Measurements from ENCODE around the gene ADAMTS12.

Gene ADAMTS12

DNA sequence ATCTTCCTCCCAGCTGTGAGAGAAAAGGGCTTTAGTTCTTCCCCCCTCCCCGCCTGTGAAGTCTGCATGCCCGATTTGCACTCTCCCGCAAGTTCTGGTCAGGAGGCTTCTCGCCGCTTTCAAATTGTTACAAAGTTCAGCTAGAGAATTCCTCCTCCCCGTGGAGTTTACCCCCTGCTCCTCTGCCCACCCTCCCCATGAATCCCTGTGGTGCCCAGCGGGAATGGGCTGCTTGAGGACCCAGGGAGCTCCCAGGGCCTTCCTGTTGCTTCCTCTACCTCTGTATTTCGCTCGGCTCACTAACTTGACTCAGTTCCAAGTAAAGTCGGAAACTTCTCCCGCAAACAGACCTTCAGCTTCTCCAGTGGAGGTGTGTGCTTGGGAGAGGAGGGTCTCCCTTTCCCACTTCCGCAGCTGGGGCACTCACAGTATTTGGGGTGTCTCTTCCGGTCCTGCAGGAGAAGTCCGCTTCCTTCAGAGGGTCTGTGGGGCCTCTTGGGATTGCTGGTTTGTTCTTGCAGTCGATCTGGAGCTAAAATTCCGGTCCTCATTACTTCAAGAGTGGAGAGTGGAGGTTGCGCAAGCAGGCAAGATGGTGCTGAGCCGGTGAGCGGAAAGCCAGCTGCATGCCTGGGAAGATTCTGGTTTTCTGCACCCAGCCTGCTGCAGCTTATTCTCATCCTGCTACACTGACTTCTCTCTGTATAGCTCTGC lies 97.8 kb downstream of the ADAMTS12 start:
- H3K4me1 ChIP-seq (ENCODE audit: control insufficient read depth in 2 of 2, insufficient read depth in 2 of 2, low read length in 2 of 2): no peaks in the 10 kb centered on the region
- no peaks in the 10 kb centered on the region for H3K9me3 ChIP-seq (ENCODE audit: control insufficient read depth in 2 of 2, low read length in 2 of 2)
- H3K27ac ChIP-seq (ENCODE audit: low read depth in 2 of 2, low read length in 2 of 2): no peak overlapping the region
- no peak overlapping the region for H3K9ac ChIP-seq (ENCODE audit: low read depth in 1 of 2, low read length in 2 of 2)
- no peaks in the 10 kb centered on the region for H3K36me3 ChIP-seq (ENCODE audit: control insufficient read depth in 2 of 2, insufficient read depth in 2 of 2, low read length in 2 of 2)
- no peaks in the 10 kb centered on the region for H3K27me3 ChIP-seq (ENCODE audit: control insufficient read depth in 2 of 2, insufficient read depth in 2 of 2, low read length in 2 of 2)
- H3K4me3 ChIP-seq (ENCODE audit: low read length in 2 of 2): no peak overlapping the region

- H3K4me1 ChIP-seq (ENCODE audit: control insufficient read depth in 2 of 2, insufficient read depth in 2 of 2, low read length in 2 of 2): no peaks in the 10 kb centered on the region
- no peaks in the 10 kb centered on the region for H3K9me3 ChIP-seq (ENCODE audit: control insufficient read depth in 2 of 2, low read length in 2 of 2)
- no peak overlapping the region for H3K9ac ChIP-seq (ENCODE audit: low read depth in 1 of 2, low read length in 2 of 2)
- no peak overlapping the region for H3K4me3 ChIP-seq (ENCODE audit: low read length in 2 of 2)
- H3K36me3 ChIP-seq (ENCODE audit: control insufficient read depth in 2 of 2, insufficient read depth in 2 of 2, low read length in 2 of 2): no peaks in the 10 kb centered on the region
- no peak overlapping the region for H3K27ac ChIP-seq (ENCODE audit: low read depth in 2 of 2, low read length in 2 of 2)
- H3K27me3 ChIP-seq (ENCODE audit: control insufficient read depth in 2 of 2, insufficient read depth in 2 of 2, low read length in 2 of 2): no peaks in the 10 kb centered on the region
Measured at GRCh38 chr5:33793276-33793675, 98.5 kb downstream of the ADAMTS12 start.

DNA sequence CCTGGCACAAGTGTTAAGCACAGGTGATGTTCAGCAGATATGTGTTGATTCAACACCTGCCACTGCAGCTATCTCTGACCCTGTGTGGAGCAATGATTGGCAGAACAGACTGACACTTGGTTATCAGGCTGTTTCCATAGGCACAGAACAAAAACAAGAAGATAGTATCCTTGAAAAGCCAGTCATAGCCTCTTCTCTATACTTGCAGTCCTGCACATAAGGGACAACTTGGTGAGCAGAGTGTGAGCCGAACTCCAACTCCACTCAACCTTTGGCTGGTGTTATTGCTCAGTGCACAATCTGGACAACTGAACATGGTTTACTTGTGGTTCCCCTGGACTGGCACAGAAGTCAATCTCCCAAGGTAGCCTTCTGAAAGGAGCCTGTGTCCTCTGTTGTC lies 99.2 kb downstream of the ADAMTS12 start:
- Histone ChIP-seq H3K27me3 (ENCODE audit: control insufficient read depth in 2 of 2, insufficient read depth in 2 of 2, low read length in 2 of 2) (no peaks in the 10 kb centered on the region), H3K4me3 (ENCODE audit: low read length in 2 of 2) (no peak overlapping the region), H3K27ac (ENCODE audit: low read depth in 2 of 2, low read length in 2 of 2) (no peak overlapping the region)

DNA sequence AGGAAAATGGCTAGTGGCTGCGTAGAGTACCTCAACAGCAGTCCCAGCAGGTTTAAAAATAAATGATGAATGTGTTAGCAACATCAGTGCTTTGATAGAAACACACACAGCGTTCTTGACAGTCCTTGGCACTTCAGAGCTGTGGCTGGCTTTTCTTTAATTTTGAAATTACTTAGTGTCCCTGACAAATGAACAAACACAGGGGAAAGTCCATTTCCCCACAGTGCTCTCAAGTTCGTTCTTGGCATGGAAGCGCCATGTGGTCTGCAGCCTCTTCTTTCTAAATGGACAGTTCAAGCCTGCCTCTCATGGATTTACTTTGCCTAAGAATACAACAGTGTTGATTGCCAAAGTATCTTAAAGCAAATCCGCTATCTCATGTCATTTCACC lies 102.2 kb downstream of the ADAMTS12 start:
- no peaks in the 10 kb centered on the region for H3K9me3 ChIP-seq (ENCODE audit: control insufficient read depth in 2 of 2, low read length in 2 of 2)
- H3K4me1 ChIP-seq (ENCODE audit: control insufficient read depth in 2 of 2, insufficient read depth in 2 of 2, low read length in 2 of 2): no peaks in the 10 kb centered on the region
- H3K27me3 ChIP-seq (ENCODE audit: control insufficient read depth in 2 of 2, insufficient read depth in 2 of 2, low read length in 2 of 2): no peaks in the 10 kb centered on the region
- no peaks in the 10 kb centered on the region for H3K36me3 ChIP-seq (ENCODE audit: control insufficient read depth in 2 of 2, insufficient read depth in 2 of 2, low read length in 2 of 2)
- no peak overlapping the region for H3K4me3 ChIP-seq (ENCODE audit: low read length in 2 of 2)
- no peak overlapping the region for H3K27ac ChIP-seq (ENCODE audit: low read depth in 2 of 2, low read length in 2 of 2)
- no peak overlapping the region for H3K9ac ChIP-seq (ENCODE audit: low read depth in 1 of 2, low read length in 2 of 2)

More for the DNA sequence above, 99.2 kb downstream of the ADAMTS12 start:
- no peaks in the 10 kb centered on the region for H3K36me3 ChIP-seq (ENCODE audit: control insufficient read depth in 2 of 2, insufficient read depth in 2 of 2, low read length in 2 of 2)
- no peaks in the 10 kb centered on the region for H3K9me3 ChIP-seq (ENCODE audit: control insufficient read depth in 2 of 2, low read length in 2 of 2)
- H3K4me1 ChIP-seq (ENCODE audit: control insufficient read depth in 2 of 2, insufficient read depth in 2 of 2, low read length in 2 of 2): no peaks in the 10 kb centered on the region
- no peak overlapping the region for H3K9ac ChIP-seq (ENCODE audit: low read depth in 1 of 2, low read length in 2 of 2)

GRCh38 chr5:33788922-33789566 lies 102.7 kb downstream of the ADAMTS12 start:
- no peaks in the 10 kb centered on the region for H3K27me3 ChIP-seq (ENCODE audit: control insufficient read depth in 2 of 2, insufficient read depth in 2 of 2, low read length in 2 of 2)
- H3K4me1 ChIP-seq (ENCODE audit: control insufficient read depth in 2 of 2, insufficient read depth in 2 of 2, low read length in 2 of 2): no peaks in the 10 kb centered on the region
- H3K4me3 ChIP-seq (ENCODE audit: low read length in 2 of 2): no peak overlapping the region
- H3K36me3 ChIP-seq (ENCODE audit: control insufficient read depth in 2 of 2, insufficient read depth in 2 of 2, low read length in 2 of 2): no peaks in the 10 kb centered on the region
- H3K27ac ChIP-seq (ENCODE audit: low read depth in 2 of 2, low read length in 2 of 2): no peak overlapping the region
- H3K9ac ChIP-seq (ENCODE audit: low read depth in 1 of 2, low read length in 2 of 2): no peak overlapping the region
- H3K9me3 ChIP-seq (ENCODE audit: control insufficient read depth in 2 of 2, low read length in 2 of 2): no peaks in the 10 kb centered on the region

DNA sequence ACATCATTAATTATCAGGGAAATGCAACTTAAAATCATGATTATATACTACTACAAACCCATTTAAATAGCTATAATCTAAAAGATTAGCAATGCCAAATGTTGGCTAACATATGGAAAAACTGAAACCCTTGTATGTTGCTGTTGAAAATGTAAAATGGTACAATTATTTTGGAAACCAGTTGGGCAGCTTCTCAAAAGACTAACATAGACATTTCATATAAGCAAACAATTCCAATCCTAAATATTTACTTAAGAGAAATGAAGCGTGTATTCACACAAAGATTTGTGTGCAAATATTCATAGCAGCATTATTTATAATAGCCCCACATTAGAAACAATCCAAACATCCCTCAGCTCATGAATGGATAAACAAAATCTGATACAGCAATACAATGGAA lies 106.2 kb downstream of the ADAMTS12 start:
- Histone ChIP-seq H3K9ac (ENCODE audit: low read depth in 1 of 2, low read length in 2 of 2) (no peak overlapping the region), H3K27ac (ENCODE audit: low read depth in 2 of 2, low read length in 2 of 2) (no peak overlapping the region), H3K36me3 (ENCODE audit: control insufficient read depth in 2 of 2, insufficient read depth in 2 of 2, low read length in 2 of 2) (no peaks in the 10 kb centered on the region), H3K9me3 (ENCODE audit: control insufficient read depth in 2 of 2, low read length in 2 of 2) (no peaks in the 10 kb centered on the region), H3K27me3 (ENCODE audit: control insufficient read depth in 2 of 2, insufficient read depth in 2 of 2, low read length in 2 of 2) (no peaks in the 10 kb centered on the region), H3K4me1 (ENCODE audit: control insufficient read depth in 2 of 2, insufficient read depth in 2 of 2, low read length in 2 of 2) (no peaks in the 10 kb centered on the region), H3K4me3 (ENCODE audit: low read length in 2 of 2) (no peak overlapping the region)

DNA sequence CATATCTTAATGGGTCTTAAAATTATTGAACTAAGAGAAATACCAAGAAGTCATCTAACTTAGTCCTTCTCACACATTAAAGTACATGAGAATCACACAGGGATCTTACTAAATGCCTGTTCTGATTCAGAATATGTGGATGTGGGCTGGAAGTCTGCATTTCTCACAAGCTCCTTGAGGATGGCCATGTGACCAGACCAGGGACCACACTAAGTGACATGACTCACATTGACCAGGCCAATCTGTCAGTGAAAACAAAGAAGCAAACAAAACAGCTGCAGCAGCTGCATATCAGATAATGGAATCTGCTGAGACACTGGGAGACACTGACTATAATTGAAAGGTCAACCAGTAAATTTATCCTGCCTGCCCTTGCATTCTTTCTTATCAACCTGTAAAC lies 110.5 kb downstream of the ADAMTS12 start:
- no peaks in the 10 kb centered on the region for H3K36me3 ChIP-seq (ENCODE audit: control insufficient read depth in 2 of 2, insufficient read depth in 2 of 2, low read length in 2 of 2)
- no peak overlapping the region for H3K27ac ChIP-seq (ENCODE audit: low read depth in 2 of 2, low read length in 2 of 2)
- H3K9me3 ChIP-seq (ENCODE audit: control insufficient read depth in 2 of 2, low read length in 2 of 2): no peaks in the 10 kb centered on the region
- no peak overlapping the region for H3K9ac ChIP-seq (ENCODE audit: low read depth in 1 of 2, low read length in 2 of 2)
- no peaks in the 10 kb centered on the region for H3K4me1 ChIP-seq (ENCODE audit: control insufficient read depth in 2 of 2, insufficient read depth in 2 of 2, low read length in 2 of 2)
- no peaks in the 10 kb centered on the region for H3K27me3 ChIP-seq (ENCODE audit: control insufficient read depth in 2 of 2, insufficient read depth in 2 of 2, low read length in 2 of 2)
- no peak overlapping the region for H3K4me3 ChIP-seq (ENCODE audit: low read length in 2 of 2)

GRCh38 chr5:33776151-33776660 lies 115.6 kb downstream of the ADAMTS12 start:
- H3K9me3 ChIP-seq (ENCODE audit: control insufficient read depth in 2 of 2, low read length in 2 of 2): no peaks in the 10 kb centered on the region
- no peaks in the 10 kb centered on the region for H3K27me3 ChIP-seq (ENCODE audit: control insufficient read depth in 2 of 2, insufficient read depth in 2 of 2, low read length in 2 of 2)
- no peak overlapping the region for H3K4me3 ChIP-seq (ENCODE audit: low read length in 2 of 2)
- no peaks in the 10 kb centered on the region for H3K4me1 ChIP-seq (ENCODE audit: control insufficient read depth in 2 of 2, insufficient read depth in 2 of 2, low read length in 2 of 2)
- no peak overlapping the region for H3K27ac ChIP-seq (ENCODE audit: low read depth in 2 of 2, low read length in 2 of 2)
- no peaks in the 10 kb centered on the region for H3K36me3 ChIP-seq (ENCODE audit: control insufficient read depth in 2 of 2, insufficient read depth in 2 of 2, low read length in 2 of 2)
- H3K9ac ChIP-seq (ENCODE audit: low read depth in 1 of 2, low read length in 2 of 2): no peak overlapping the region

GRCh38 chr5:33774341-33774740 lies 117.4 kb downstream of the ADAMTS12 start:
- Histone ChIP-seq H3K4me1 (ENCODE audit: control insufficient read depth in 2 of 2, insufficient read depth in 2 of 2, low read length in 2 of 2) (no peaks in the 10 kb centered on the region), H3K4me3 (ENCODE audit: low read length in 2 of 2) (no peak overlapping the region), H3K9ac (ENCODE audit: low read depth in 1 of 2, low read length in 2 of 2) (no peak overlapping the region), H3K27me3 (ENCODE audit: control insufficient read depth in 2 of 2, insufficient read depth in 2 of 2, low read length in 2 of 2) (no peaks in the 10 kb centered on the region), H3K9me3 (ENCODE audit: control insufficient read depth in 2 of 2, low read length in 2 of 2) (no peaks in the 10 kb centered on the region), H3K27ac (ENCODE audit: low read depth in 2 of 2, low read length in 2 of 2) (no peak overlapping the region), H3K36me3 (ENCODE audit: control insufficient read depth in 2 of 2, insufficient read depth in 2 of 2, low read length in 2 of 2) (no peaks in the 10 kb centered on the region)

GRCh38 chr5:33772380-33772897 lies 119.4 kb downstream of the ADAMTS12 start:
- no peaks in the 10 kb centered on the region for H3K27me3 ChIP-seq (ENCODE audit: control insufficient read depth in 2 of 2, insufficient read depth in 2 of 2, low read length in 2 of 2)
- H3K9ac ChIP-seq (ENCODE audit: low read depth in 1 of 2, low read length in 2 of 2): no peak overlapping the region
- H3K4me1 ChIP-seq (ENCODE audit: control insufficient read depth in 2 of 2, insufficient read depth in 2 of 2, low read length in 2 of 2): no peaks in the 10 kb centered on the region
- no peaks in the 10 kb centered on the region for H3K9me3 ChIP-seq (ENCODE audit: control insufficient read depth in 2 of 2, low read length in 2 of 2)
- no peaks in the 10 kb centered on the region for H3K36me3 ChIP-seq (ENCODE audit: control insufficient read depth in 2 of 2, insufficient read depth in 2 of 2, low read length in 2 of 2)
- no peak overlapping the region for H3K4me3 ChIP-seq (ENCODE audit: low read length in 2 of 2)
- H3K27ac ChIP-seq (ENCODE audit: low read depth in 2 of 2, low read length in 2 of 2): no peak overlapping the region

All from mucosa of rectum (tissue), 2 donors.